B cell (primary cell): Measurements from ENCODE around the gene GABPB2. TPM values are rescaled to one million over a fixed set of nuclear protein-coding genes. Genes with fewer than 3 reads are reported as not detected.
A peak's percentile ranks its signal among the peaks of the same experiment; 100 is the strongest.

Experiments used
- ATAC-seq: fragments of 200-7000 bp; cut with Tn5 transposase; one replicate; pipeline ENCODE4 v1.10.0; 2021; ENCODE audit warnings: low read depth, mild to moderate bottlenecking, moderate number of reproducible peaks, moderate library complexity
- CTCF ChIA-PET: fragments of 350-600 bp; sonication (Branson Sonifier 250); formaldehyde crosslinking; loops from one replicate; lab custom pipeline; 2021; ENCODE audit warnings: antibody characterized with exemption, inconsistent platforms; lab: Charles Lee
- POLR2A ChIA-PET: fragments of 350-600 bp; sonication (Branson Sonifier 250); formaldehyde crosslinking; loops from one replicate; lab custom pipeline; 2021; ENCODE audit warnings: antibody characterized with exemption; lab: Charles Lee
- DNase-seq: peaks from one replicate; pipeline ENCODE4 v3.0.0; 2013
- H2AFZ ChIP-seq: 2 replicates; pipeline ENCODE4 v1.6.1; 2012; ENCODE audit warnings: mild to moderate bottlenecking, low read depth, low read length; ENCODE audit not compliant: insufficient read depth, poor library complexity, severe bottlenecking
- H3K27ac ChIP-seq, 2 donors: 1 replicate in 1 of 2; 2 replicates in 1 of 2; pipeline ENCODE4 v1.5.1; 2012 to 2013; ENCODE audit warnings: low read length in 2 of 2, mild to moderate bottlenecking in 2 of 2, moderate library complexity in 1 of 2
- H3K27me3 ChIP-seq, 4 experiments: fragments of 200-600 bp in 1 of 4; sonication (generic) in 1 of 4; replicated peaks in 1 of 4; 1 replicate in 2 of 4; 2 replicates in 2 of 4; pipeline versions ENCODE4 v1.6.1 to v1.7.0; 2013 to 2016; ENCODE audit warnings: low read length in 3 of 4, mild to moderate bottlenecking in 2 of 4, mixed read lengths in 1 of 4, moderate library complexity in 1 of 4; ENCODE audit not compliant: insufficient read depth in 4 of 4, control insufficient read depth in 3 of 4; ENCODE audit errors: control extremely low read depth in 1 of 4
- H3K36me3 ChIP-seq, 2 experiments: replicated peaks in 1 of 2; 1 replicate in 1 of 2; 2 replicates in 1 of 2; pipeline versions ENCODE4 v1.6.1 to v1.7.1; 2013; ENCODE audit warnings: low read length in 1 of 2; ENCODE audit not compliant: insufficient read depth in 2 of 2, control insufficient read depth in 1 of 2; ENCODE audit errors: control extremely low read depth in 1 of 2, extremely low read depth in 1 of 2
- H3K4me1 ChIP-seq, 2 donors: fragments of 200-600 bp in 1 of 2; sonication (generic) in 1 of 2; 1 replicate in 1 of 2; 2 replicates in 1 of 2; pipeline versions ENCODE4 v1.5.1 to v1.6.1; 2013 to 2017; ENCODE audit warnings: low read length in 2 of 2; ENCODE audit not compliant: control insufficient read depth in 2 of 2, insufficient read depth in 2 of 2
- H3K4me2 ChIP-seq: replicated peaks from 2 replicates; pipeline ENCODE3; 2012; ENCODE audit warnings: mild to moderate bottlenecking, low read depth, low read length; ENCODE audit not compliant: poor library complexity, severe bottlenecking
- H3K4me3 ChIP-seq, 5 experiments: fragments of 200-600 bp in 1 of 5; sonication (generic) in 1 of 5; 1 replicate in 3 of 5; 2 replicates in 2 of 5; pipeline versions ENCODE4 v1.5.1 to v1.7.0; 2011 to 2016; ENCODE audit warnings: low read length in 4 of 5, mild to moderate bottlenecking in 4 of 5, low read depth in 2 of 5, control low read depth in 1 of 5, moderate library complexity in 1 of 5; ENCODE audit not compliant: insufficient read depth in 1 of 5; ENCODE audit errors: control extremely low read depth in 1 of 5, extremely low read depth in 1 of 5
- H3K79me2 ChIP-seq: fragments of 200-600 bp; sonication (generic); one replicate; pipeline ENCODE4 v1.6.0; 2016; ENCODE audit warnings: low read length; ENCODE audit not compliant: control insufficient read depth, insufficient read depth
- H3K9ac ChIP-seq: fragments of 200-600 bp; sonication (generic); 2 replicates; pipeline ENCODE4 v1.6.1; 2017; ENCODE audit warnings: mild to moderate bottlenecking, low read length, moderate library complexity
- H3K9me3 ChIP-seq, 3 donors: one replicate each; pipeline versions ENCODE4 v1.6.1 to v1.7.1; 2013; ENCODE audit warnings: low read length in 2 of 3; ENCODE audit not compliant: control insufficient read depth in 2 of 3, insufficient read depth in 1 of 3; ENCODE audit errors: control extremely low read depth in 1 of 3
- H4K20me1 ChIP-seq: 2 replicates; pipeline ENCODE4 v1.6.0; 2012; ENCODE audit warnings: mild to moderate bottlenecking, low read length; ENCODE audit not compliant: insufficient read depth, control insufficient read depth, poor library complexity, severe bottlenecking
- H3K27ac Mint-ChIP-seq: one replicate; pipeline ENCODE4 v1.8.0; 2021; ENCODE audit warnings: mixed read lengths
- H3K27me3 Mint-ChIP-seq: one replicate; pipeline ENCODE4 v1.8.0; 2021; ENCODE audit warnings: mixed read lengths
- H3K4me1 Mint-ChIP-seq: one replicate; pipeline ENCODE4 v1.8.0; 2021; ENCODE audit warnings: mixed read lengths
- H3K4me3 Mint-ChIP-seq: one replicate; pipeline ENCODE4 v1.8.0; 2021; ENCODE audit warnings: mixed read lengths
- H3K9me3 Mint-ChIP-seq: one replicate; pipeline ENCODE4 v1.8.0; 2022; ENCODE audit warnings: mixed read lengths; ENCODE audit not compliant: insufficient read depth
- EZH2 ChIP-seq: IDR thresholded peaks from 2 replicates; pipeline ENCODE4 v1.6.1; 2012; ENCODE audit warnings: borderline replicate concordance, low read depth, mild to moderate bottlenecking, moderate library complexity, low read length; ENCODE audit not compliant: insufficient read depth, poor library complexity, severe bottlenecking
- WGBS: methylation state at CpG from one replicate; pipeline ENCODE4 v1.1.5; 2013; ENCODE audit warnings: missing lambda C conversion rate; ENCODE audit not compliant: insufficient coverage; 5-methylcytosine and 5-hydroxymethylcytosine counted together
- intact Hi-C: fragments of 100-400 bp; cut with micrococcal nuclease; formaldehyde crosslinking; loops from one replicate; pipeline ENCODE4 v1.10.0; 2022
- polyA plus RNA-seq: library from polyadenylated mRNA; depleted of rRNA; stranded (reverse); fragments of >200 nt; gene quantifications from 2 replicates; pipeline ENCODE4 v1.2.3, GENCODE V29; 2012
- total RNA-seq, 2 donors: library from RNA; stranded (reverse); fragments of 120-200 nt in 1 of 2; gene quantifications; 1 replicate in 1 of 2; 2 replicates in 1 of 2; pipeline versions ENCODE4 v1.2.3 to v1.2.4, GENCODE V29; 2013 to 2022
- TF ChIP-seq, protein P1 (sequence below): fragments of 200-600 bp; IDR thresholded peaks from one replicate; pipeline ENCODE4 v1.8.0; 2022; ENCODE audit warnings: antibody characterized with exemption, mild to moderate bottlenecking

The GABPB2 gene
- total and polyA plus RNA-seq, 2 donors (not counting 1 experiment from before 2014, with no cell fraction given): 15.1 to 22.4 TPM

GRCh38 chr1:151043163-151043562 is 27.4 kb upstream of the GABPB2 start:
- H3K9ac ChIP-seq: no peak overlapping the region
- POLR2A ChIA-PET: no interaction called here
- DNase-seq (no peak), ATAC-seq (no peak)
- peaks cover 10 to 15% of the 10 kb centered on the region in 2 donors for H3K4me1 ChIP-seq
- no peak overlapping the region for H2AFZ ChIP-seq
- no CpG with 5 or more reads among the region's 1 CpG for WGBS
- H3K27ac Mint-ChIP-seq: no peak overlapping the region
- H4K20me1 ChIP-seq: no peaks in the 10 kb centered on the region
- H3K4me2 ChIP-seq: no peak overlapping the region
- no peaks in the 10 kb centered on the region for H3K9me3 ChIP-seq
- TF ChIP-seq EZH2: no peak
- TF ChIP-seq, protein P1, sequence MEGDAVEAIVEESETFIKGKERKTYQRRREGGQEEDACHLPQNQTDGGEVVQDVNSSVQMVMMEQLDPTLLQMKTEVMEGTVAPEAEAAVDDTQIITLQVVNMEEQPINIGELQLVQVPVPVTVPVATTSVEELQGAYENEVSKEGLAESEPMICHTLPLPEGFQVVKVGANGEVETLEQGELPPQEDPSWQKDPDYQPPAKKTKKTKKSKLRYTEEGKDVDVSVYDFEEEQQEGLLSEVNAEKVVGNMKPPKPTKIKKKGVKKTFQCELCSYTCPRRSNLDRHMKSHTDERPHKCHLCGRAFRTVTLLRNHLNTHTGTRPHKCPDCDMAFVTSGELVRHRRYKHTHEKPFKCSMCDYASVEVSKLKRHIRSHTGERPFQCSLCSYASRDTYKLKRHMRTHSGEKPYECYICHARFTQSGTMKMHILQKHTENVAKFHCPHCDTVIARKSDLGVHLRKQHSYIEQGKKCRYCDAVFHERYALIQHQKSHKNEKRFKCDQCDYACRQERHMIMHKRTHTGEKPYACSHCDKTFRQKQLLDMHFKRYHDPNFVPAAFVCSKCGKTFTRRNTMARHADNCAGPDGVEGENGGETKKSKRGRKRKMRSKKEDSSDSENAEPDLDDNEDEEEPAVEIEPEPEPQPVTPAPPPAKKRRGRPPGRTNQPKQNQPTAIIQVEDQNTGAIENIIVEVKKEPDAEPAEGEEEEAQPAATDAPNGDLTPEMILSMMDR: no peak
- no peaks in the 10 kb centered on the region for H3K9me3 Mint-ChIP-seq
- H3K27me3 Mint-ChIP-seq: no peaks in the 10 kb centered on the region
- no peak overlapping the region for H3K27ac ChIP-seq
- peaks cover 13% of the 10 kb centered on the region for H3K79me2 ChIP-seq
- CTCF ChIA-PET: interaction anchor here (0.9 to 2.4 kb wide), 5 partner anchors 15 to 28 kb away, joined by 3 to 8 read pairs (median 4); partner anchors contain the start of gene CDC42SE1
- H3K36me3 ChIP-seq: no peaks in the 10 kb centered on the region
- no peak overlapping the region for H3K4me3 Mint-ChIP-seq
- H3K27me3 ChIP-seq: no peaks in the 10 kb centered on the region
- H3K4me1 Mint-ChIP-seq: peaks cover 20% of the 10 kb centered on the region
- no peak overlapping the region for H3K4me3 ChIP-seq
- intact Hi-C loops: no loop called here

GRCh38 chr1:151047591-151047924 is 23.0 kb upstream of the GABPB2 start, which contains the start of gene C1orf56:
Gene C1orf56 (plus strand): TSS chr1:151047751. CDS start chr1:151047848, 97 bp downstream.
- H3K4me3 Mint-ChIP-seq: peak within 1 kb of the TSS; percentile 96
- no peaks in the 10 kb centered on the region for H3K9me3 Mint-ChIP-seq
- Histone ChIP-seq H3K27me3 (no peaks in the 10 kb centered on the region), H3K4me2 (peak within 1 kb of the TSS; percentile 93), H3K9me3 (no peaks in the 10 kb centered on the region), H3K79me2 (peaks cover 13% of the 10 kb centered on the region), H3K36me3 (peaks cover 0 to 21% of the 10 kb centered on the region in 2 experiments), H3K27ac (peak within 1 kb of the TSS; percentile 71 to 75), H3K4me1 (peaks cover 20 to 30% of the 10 kb centered on the region in 2 donors), H3K4me3 (peak within 1 kb of the TSS; percentile 70 to 97 (median 93)), H3K9ac (peak within 1 kb of the TSS; percentile 85), H2AFZ (peak within 1 kb of the TSS; percentile 84), H4K20me1 (peaks cover 6% of the 10 kb centered on the region)
- intact Hi-C loops: loop anchor here (2.0 kb wide), 2 partner anchors 23 to 109 kb away; partner anchors contain the start of gene TNFAIP8L2
- TF ChIP-seq, protein P1: no peak
- ChIA-PET POLR2A (interaction anchor here (0.6 to 3.9 kb wide), 6 partner anchors 11 to 505 kb away, joined by 3 to 29 read pairs (median 4); partner anchors contain the start of genes CDC42SE1 and GABPB2), CTCF (interaction anchor here (0.7 to 5.7 kb wide), 8 partner anchors 12 to 69 kb away, joined by 3 to 63 read pairs (median 5); partner anchors contain the start of genes CDC42SE1, GABPB2 and MLLT11)
- peaks cover 42% of the 10 kb centered on the region for H3K4me1 Mint-ChIP-seq
- ATAC-seq: peak; percentile 78
- no peaks in the 10 kb centered on the region for H3K27me3 Mint-ChIP-seq
- H3K27ac Mint-ChIP-seq: peak within 1 kb of the TSS; percentile 94
- DNase-seq: peak; percentile 77
- WGBS: 0% methylated on average over 18 of the region's 29 CpGs
